HG03575 (cell line): Measurements from ENCODE around the gene HMCN2.
"Not testable (repeated sequence)": the region's sequence is repeated elsewhere in the genome, so short reads cannot be mapped to it uniquely, and the experiment has no call there.

Experiments
- ATAC-seq: cut with Tn5 transposase; IDR thresholded peaks from one replicate; pipeline ENCODE4 v1.9.1; 2021; ENCODE audit not compliant: unreplicated experiment, insufficient number of reproducible peaks, low FRiP score; ENCODE audit errors: extremely low read depth

HMCN2 gene

GRCh38 chr9:130394814-130395470 lies 129.4 kb downstream of the HMCN2 start:
- ATAC-seq = no peak

- no peak for ATAC-seq
These were observed 130.4 kb downstream of the HMCN2 start for GRCh38 chr9:130395810-130396435.

GRCh38 chr9:130396581-130396980 lies 131.0 kb downstream of the HMCN2 start:
- no peak for ATAC-seq

- ATAC-seq = no peak
These were observed 133.1 kb downstream of the HMCN2 start for GRCh38 chr9:130398487-130399240.

- ATAC-seq = no peak
These were observed 134.2 kb downstream of the HMCN2 start for GRCh38 chr9:130399768-130400167.

GRCh38 chr9:130400870-130401269 lies 135.3 kb downstream of the HMCN2 start:
- no peak for ATAC-seq

GRCh38 chr9:130401742-130402141 lies 136.2 kb downstream of the HMCN2 start:
- not testable (repeated sequence) for ATAC-seq

GRCh38 chr9:130402243-130402642 lies 136.7 kb downstream of the HMCN2 start:
- ATAC-seq = no peak

GRCh38 chr9:130402645-130403440 lies 137.3 kb downstream of the HMCN2 start:
- no peak for ATAC-seq

- no peak for ATAC-seq
These were observed 140.2 kb downstream of the HMCN2 start for GRCh38 chr9:130405657-130406257.

GRCh38 chr9:130406278-130406895 lies 140.8 kb downstream of the HMCN2 start:
- no peak for ATAC-seq

- ATAC-seq = no peak
These were observed 142.5 kb downstream of the HMCN2 start for GRCh38 chr9:130407916-130408663.

- ATAC-seq = no peak
These were observed 143.1 kb downstream of the HMCN2 start for GRCh38 chr9:130408669-130409068.

GRCh38 chr9:130409246-130409645 lies 143.7 kb downstream of the HMCN2 start:
- ATAC-seq = no peak

- ATAC-seq = no peak
These were observed 144.9 kb downstream of the HMCN2 start for GRCh38 chr9:130410443-130410842.

GRCh38 chr9:130411566-130411915 lies 146.0 kb downstream of the HMCN2 start:
- no peak for ATAC-seq

GRCh38 chr9:130414081-130414731 lies 148.6 kb downstream of the HMCN2 start:
- no peak for ATAC-seq
